ENCODE results near the gene VTI1A. TPM values are rescaled to one million over a fixed set of nuclear protein-coding genes. Genes with fewer than 3 reads are reported as not detected.

VTI1A gene
- total RNA-seq, 1 experiment from 2014 or later, result 18.1 TPM

DNA sequence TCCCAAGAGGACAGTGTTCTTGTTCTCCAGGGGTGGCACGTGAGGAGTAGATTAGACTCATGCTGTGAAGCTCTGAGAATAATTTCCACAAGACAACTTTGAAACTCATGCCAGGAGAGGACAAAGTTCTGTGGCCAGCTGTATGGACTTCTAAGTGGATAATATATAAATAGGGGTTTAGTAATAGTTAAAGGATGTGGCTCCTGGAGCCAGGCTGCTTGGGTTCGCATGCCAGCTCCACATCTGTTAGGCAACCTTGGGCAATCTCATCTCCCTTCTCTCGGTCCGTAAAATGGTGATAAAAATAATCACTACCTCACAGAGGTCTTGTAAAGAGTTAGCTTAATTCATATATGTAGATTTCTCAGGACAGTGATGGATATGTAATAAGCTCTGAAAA, 37.3 kb upstream of the VTI1A start:
- POLR2A ChIA-PET (ENCODE audit: unreplicated experiment), result no interaction called here
- no peaks in the 10 kb centered on the region for H3K9me2 ChIP-seq (ENCODE audit: insufficient read depth)
- no peaks in the 10 kb centered on the region for H3K27me3 ChIP-seq (ENCODE audit: insufficient read depth, low read depth)
- TF ChIP-seq, protein P1, sequence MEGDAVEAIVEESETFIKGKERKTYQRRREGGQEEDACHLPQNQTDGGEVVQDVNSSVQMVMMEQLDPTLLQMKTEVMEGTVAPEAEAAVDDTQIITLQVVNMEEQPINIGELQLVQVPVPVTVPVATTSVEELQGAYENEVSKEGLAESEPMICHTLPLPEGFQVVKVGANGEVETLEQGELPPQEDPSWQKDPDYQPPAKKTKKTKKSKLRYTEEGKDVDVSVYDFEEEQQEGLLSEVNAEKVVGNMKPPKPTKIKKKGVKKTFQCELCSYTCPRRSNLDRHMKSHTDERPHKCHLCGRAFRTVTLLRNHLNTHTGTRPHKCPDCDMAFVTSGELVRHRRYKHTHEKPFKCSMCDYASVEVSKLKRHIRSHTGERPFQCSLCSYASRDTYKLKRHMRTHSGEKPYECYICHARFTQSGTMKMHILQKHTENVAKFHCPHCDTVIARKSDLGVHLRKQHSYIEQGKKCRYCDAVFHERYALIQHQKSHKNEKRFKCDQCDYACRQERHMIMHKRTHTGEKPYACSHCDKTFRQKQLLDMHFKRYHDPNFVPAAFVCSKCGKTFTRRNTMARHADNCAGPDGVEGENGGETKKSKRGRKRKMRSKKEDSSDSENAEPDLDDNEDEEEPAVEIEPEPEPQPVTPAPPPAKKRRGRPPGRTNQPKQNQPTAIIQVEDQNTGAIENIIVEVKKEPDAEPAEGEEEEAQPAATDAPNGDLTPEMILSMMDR (conservative IDR thresholded peaks at IDR 0.05), result no peak
- TF ChIP-seq EZH2 (IDR thresholded peaks at IDR 0.05; ENCODE audit: low read depth), result no peak
- peaks cover 20% of the 10 kb centered on the region for H3K4me1 ChIP-seq (replicated peaks; ENCODE audit: insufficient read depth)
- DNase-seq, result no peak
- CTCF ChIA-PET, result no interaction called here
- H2AFZ ChIP-seq, result no peak overlapping the region
- BruUV-seq (replicated peaks), result no TSS peak
- intact Hi-C loops (cut with micrococcal nuclease; ENCODE audit: unreplicated experiment), result no loop called here
- no peak overlapping the region for H3K4me2 ChIP-seq
- peaks cover 16% of the 10 kb centered on the region for H3F3A ChIP-seq (ENCODE audit: insufficient read depth, low read depth)
- no peaks in the 10 kb centered on the region for H3K9me3 ChIP-seq (ENCODE audit: insufficient read depth, low read depth)
- H3K27ac ChIP-seq, result no peak overlapping the region
- H4K20me1 ChIP-seq (ENCODE audit: insufficient read depth), result no peaks in the 10 kb centered on the region
- H3K36me3 ChIP-seq (ENCODE audit: low read depth), result peaks cover 26% of the 10 kb centered on the region
- no peak overlapping the region for H3K4me3 ChIP-seq
- H3K79me2 ChIP-seq (ENCODE audit: low read depth), result peaks cover 7% of the 10 kb centered on the region; the same call in 1 of the 2 replicates

DNA sequence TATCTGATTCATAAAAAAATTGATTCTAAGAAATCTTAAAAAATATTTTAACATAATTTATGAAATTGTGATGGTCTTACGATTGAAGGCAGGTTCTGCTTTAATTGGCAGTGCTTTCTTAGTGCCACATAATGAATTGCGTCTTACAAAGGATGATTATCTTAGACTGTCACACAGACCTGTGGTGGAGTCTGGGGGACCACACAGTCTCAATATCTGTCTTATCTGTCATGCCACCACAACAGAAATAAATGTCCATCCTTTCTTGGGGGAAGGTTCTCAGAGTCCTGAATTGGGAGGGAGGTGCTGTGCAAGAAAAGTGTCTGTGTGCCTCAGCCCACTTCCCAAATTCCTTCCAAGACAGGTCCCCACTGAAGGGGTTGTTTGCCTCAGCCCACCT, 34.3 kb upstream of the VTI1A start:
- TF ChIP-seq, protein P1 (conservative IDR thresholded peaks at IDR 0.05), result no peak
- POLR2A ChIA-PET (ENCODE audit: unreplicated experiment), result no interaction called here

DNA sequence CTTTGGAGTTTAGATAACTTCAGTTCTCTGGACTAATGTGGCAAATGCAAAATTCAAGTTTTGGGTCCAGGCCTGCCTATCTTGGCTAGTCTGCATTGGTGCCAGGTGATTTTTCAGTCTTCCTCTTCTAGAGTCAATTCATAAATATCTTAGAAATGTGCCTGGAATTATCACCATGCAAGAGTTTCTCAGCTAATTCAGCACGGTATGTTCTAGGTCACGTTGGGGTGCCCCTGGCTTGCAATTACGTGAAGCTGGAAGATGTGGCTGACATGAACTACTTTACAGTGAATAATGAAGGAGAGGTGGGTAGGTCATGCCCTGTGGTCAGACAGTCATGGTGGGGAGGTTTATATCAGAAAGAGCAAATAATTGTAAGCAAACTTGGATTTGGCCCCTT, 25.3 kb upstream of the VTI1A start:
- BruUV-seq (replicated peaks), result no TSS peak
- H3K4me3 ChIP-seq, result no peak overlapping the region
- no peaks in the 10 kb centered on the region for H3K9me2 ChIP-seq (ENCODE audit: insufficient read depth)
- no peak for DNase-seq
- ChIA-PET POLR2A (ENCODE audit: unreplicated experiment) (no interaction called here), CTCF (no interaction called here)
- peaks cover 4% of the 10 kb centered on the region; the same call in 1 of the 2 replicates for H3F3A ChIP-seq (ENCODE audit: insufficient read depth, low read depth)
- no peaks in the 10 kb centered on the region for H3K9me3 ChIP-seq (ENCODE audit: insufficient read depth, low read depth)
- H3K79me2 ChIP-seq (ENCODE audit: low read depth), result no peaks in the 10 kb centered on the region
- H3K27me3 ChIP-seq (ENCODE audit: insufficient read depth, low read depth), result no peaks in the 10 kb centered on the region
- no peak overlapping the region for H3K4me2 ChIP-seq
- H2AFZ ChIP-seq, result no peak overlapping the region
- TF ChIP-seq EZH2 (IDR thresholded peaks at IDR 0.05; ENCODE audit: low read depth), result no peak
- TF ChIP-seq, protein P1 (conservative IDR thresholded peaks at IDR 0.05), result no peak
- H3K27ac ChIP-seq, result no peak overlapping the region
- intact Hi-C loops (cut with micrococcal nuclease; ENCODE audit: unreplicated experiment), result no loop called here
- H4K20me1 ChIP-seq (ENCODE audit: insufficient read depth), result no peaks in the 10 kb centered on the region
- no peaks in the 10 kb centered on the region for H3K4me1 ChIP-seq (replicated peaks; ENCODE audit: insufficient read depth)
- peaks cover 3% of the 10 kb centered on the region; the same call in 1 of the 2 replicates for H3K36me3 ChIP-seq (ENCODE audit: low read depth)

More for the DNA sequence above, 34.3 kb upstream of the VTI1A start:
- H3K4me1 ChIP-seq (replicated peaks; ENCODE audit: insufficient read depth), result no peaks in the 10 kb centered on the region
- no TSS peak for BruUV-seq (replicated peaks)
- no peak overlapping the region for H3K4me2 ChIP-seq
- intact Hi-C loops (cut with micrococcal nuclease; ENCODE audit: unreplicated experiment), result no loop called here
- no peaks in the 10 kb centered on the region for H4K20me1 ChIP-seq (ENCODE audit: insufficient read depth)
- no peaks in the 10 kb centered on the region for H3F3A ChIP-seq (ENCODE audit: insufficient read depth, low read depth)
- no peaks in the 10 kb centered on the region for H3K9me2 ChIP-seq (ENCODE audit: insufficient read depth)
- peaks cover 14% of the 10 kb centered on the region; the same call in 1 of the 2 replicates for H3K36me3 ChIP-seq (ENCODE audit: low read depth)
- CTCF ChIA-PET, result no interaction called here
- no peaks in the 10 kb centered on the region for H3K79me2 ChIP-seq (ENCODE audit: low read depth)
- no peaks in the 10 kb centered on the region for H3K9me3 ChIP-seq (ENCODE audit: insufficient read depth, low read depth)
- no peak overlapping the region for H3K27ac ChIP-seq
- no peak for DNase-seq
- H3K4me3 ChIP-seq, result no peak overlapping the region
- no peak overlapping the region for H2AFZ ChIP-seq
- H3K27me3 ChIP-seq (ENCODE audit: insufficient read depth, low read depth), result no peaks in the 10 kb centered on the region
